ENCODE data around the gene IGFBP5.

GRCh38 chr2:216665717-216666116, 29.6 kb downstream of the IGFBP5 start:
- no peak for TF ChIP-seq ZFP30 (CRISPR knock-in tag; IDR thresholded peaks at IDR 0.05)
- TF ChIP-seq ARNTL (CRISPR knock-in tag; IDR thresholded peaks at IDR 0.05; ENCODE audit: borderline replicate concordance, low read depth): no peak
- TF ChIP-seq PATZ1 (CRISPR knock-in tag; IDR thresholded peaks at IDR 0.05; ENCODE audit: borderline replicate concordance): no peak
- TF ChIP-seq CREB5 (CRISPR knock-in tag; IDR thresholded peaks at IDR 0.05; ENCODE audit: low read depth): no peak
- TF ChIP-seq SNAI2 (CRISPR knock-in tag; IDR thresholded peaks at IDR 0.05): no peak
- no peak for TF ChIP-seq CSDC2 (CRISPR knock-in tag; IDR thresholded peaks at IDR 0.05)
- TF ChIP-seq ISL1 (CRISPR knock-in tag; IDR thresholded peaks at IDR 0.05): no peak
- TF ChIP-seq TOX (CRISPR knock-in tag; IDR thresholded peaks at IDR 0.05; ENCODE audit: borderline replicate concordance): no peak
- TF ChIP-seq ZNF565 (CRISPR knock-in tag; conservative IDR thresholded peaks at IDR 0.05; ENCODE audit: low read depth): no peak
- no peak for TF ChIP-seq ZFP3 (CRISPR knock-in tag; IDR thresholded peaks at IDR 0.05)
- no peak for TF ChIP-seq ZNF70 (CRISPR knock-in tag; IDR thresholded peaks at IDR 0.05)
- no peak for TF ChIP-seq OSR1 (CRISPR knock-in tag; IDR thresholded peaks at IDR 0.05)
